ENCODE data around the gene SRGAP2B. TPM values are rescaled to one million over a fixed set of nuclear protein-coding genes. Genes with fewer than 3 reads are reported as not detected.
A peak's percentile ranks its signal among the peaks of the same experiment; 100 is the strongest.
"Not testable (repeated sequence)": the region's sequence is repeated elsewhere in the genome, so short reads cannot be mapped to it uniquely, and the experiment has no call there.

Gene SRGAP2B
- total and polyA plus RNA-seq, 2 of the 4 experiments (the other 2 are of a cell fraction), result 15.9 to 50.7 TPM

DNA sequence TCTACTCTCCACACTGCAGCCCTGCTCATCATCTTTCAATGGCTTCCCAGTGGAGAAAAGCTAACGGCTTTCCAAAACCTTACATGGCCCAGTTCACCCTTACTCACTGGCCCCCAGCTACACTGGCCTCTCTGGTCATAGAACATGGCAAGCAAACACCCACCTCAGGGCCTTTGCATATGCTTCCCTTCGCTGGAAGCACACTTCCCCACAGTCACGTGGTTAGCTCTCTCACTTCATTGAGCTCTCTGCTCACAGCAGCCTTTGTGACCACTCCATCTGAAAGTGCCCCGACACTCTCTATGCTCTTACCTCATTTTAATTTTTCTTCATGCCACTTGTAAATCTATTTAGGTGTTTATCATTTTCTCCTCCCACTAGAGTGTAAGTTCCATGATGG is 83.3 kb downstream of the SRGAP2B start:
- WGBS, 2 experiments (ENCODE audit: extremely low coverage in 2 of 2, insufficient read length in 1 of 2), result no CpG with 5 or more reads among the region's 4 CpGs
- H2AK5ac ChIP-seq (ENCODE audit: low read depth, low read length); H3K9ac ChIP-seq (ENCODE audit: low read depth, low read length); H2AK9ac ChIP-seq (replicated peaks; ENCODE audit: low read depth, low read length, poor library complexity); H3K79me1 ChIP-seq (ENCODE audit: low read depth in 1 of 2, low read length in 2 of 2); H3K14ac ChIP-seq (replicated peaks; ENCODE audit: low read depth, low read length); DNase-seq; H3K4me3 ChIP-seq (ENCODE audit: insufficient read depth, low read depth, low read length); dilution Hi-C loops (cut with HindIII; ENCODE audit: low sequenced_read_pairs, unreplicated experiment); H3K56ac ChIP-seq (ENCODE audit: extremely low read depth, insufficient read depth, low read length); in situ Hi-C loops (cut with MboI; ENCODE audit: low sequenced_read_pairs); POLR2A ChIA-PET (ENCODE audit: unreplicated experiment); H2AFZ ChIP-seq (replicated peaks; ENCODE audit: low read length, poor library complexity); CTCF ChIA-PET; H3K36me3 ChIP-seq (ENCODE audit: control insufficient read depth, insufficient read depth, low read length); H3K9me1 ChIP-seq (ENCODE audit: insufficient read depth, low read length); H2BK120ac ChIP-seq (ENCODE audit: low read depth, low read length); BruUV-seq (replicated peaks); H3K9me3 ChIP-seq (ENCODE audit: control insufficient read depth, insufficient read depth, low read length); H3K4ac ChIP-seq (ENCODE audit: low read depth, low read length); H3K23ac ChIP-seq (ENCODE audit: low read depth, low read length); H4K20me1 ChIP-seq (ENCODE audit: insufficient read depth, low read length); H3K4me2 ChIP-seq (ENCODE audit: low read depth, low read length); H3K18ac ChIP-seq (ENCODE audit: low read depth, low read length); H3K27ac ChIP-seq (ENCODE audit: insufficient read depth, low read length); H4K8ac ChIP-seq (ENCODE audit: low read depth in 2 of 2, low read length in 2 of 2); H4K5ac ChIP-seq (ENCODE audit: low read depth, low read length); H2BK20ac ChIP-seq (ENCODE audit: low read depth, low read length); H2BK5ac ChIP-seq (ENCODE audit: low read depth, low read length, poor library complexity, severe bottlenecking); H2BK15ac ChIP-seq (ENCODE audit: low read depth, low read length); intact Hi-C loops (cut with micrococcal nuclease); H4K91ac ChIP-seq (ENCODE audit: insufficient read depth, low read depth, low read length); H3K4me1 ChIP-seq (ENCODE audit: control insufficient read depth, insufficient read depth, low read length); ATAC-seq (ENCODE audit: low read depth); H3K27me3 ChIP-seq (ENCODE audit: control insufficient read depth, insufficient read depth, low read length): not testable (repeated sequence)

DNA sequence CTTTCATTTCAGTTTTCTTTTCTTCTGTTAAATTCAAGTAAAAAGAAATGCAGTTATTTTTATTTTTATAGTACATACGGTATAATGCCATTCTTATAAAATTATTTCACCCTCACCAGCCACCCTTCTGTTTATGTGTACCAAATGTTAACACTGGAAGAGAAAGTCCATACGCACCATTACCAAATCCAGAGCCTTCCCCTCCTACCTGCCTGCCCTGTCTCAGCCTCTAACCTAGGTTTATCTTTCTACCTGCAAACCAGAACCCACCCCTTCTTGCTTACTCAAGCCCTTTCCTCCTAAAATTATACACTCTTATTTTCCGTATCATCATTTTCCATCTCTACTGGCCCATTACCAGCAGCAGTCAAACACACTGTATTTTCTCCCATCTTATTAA is 84.5 kb downstream of the SRGAP2B start:
- not testable (repeated sequence) for H2BK15ac ChIP-seq (ENCODE audit: low read depth, low read length)

More for the DNA sequence above, 84.5 kb downstream of the SRGAP2B start:
- CTCF ChIA-PET; H4K20me1 ChIP-seq (ENCODE audit: insufficient read depth, low read length); H2BK120ac ChIP-seq (ENCODE audit: low read depth, low read length); BruUV-seq (replicated peaks); POLR2A ChIA-PET (ENCODE audit: unreplicated experiment); intact Hi-C loops (cut with micrococcal nuclease); H3K56ac ChIP-seq (ENCODE audit: extremely low read depth, insufficient read depth, low read length); H2BK20ac ChIP-seq (ENCODE audit: low read depth, low read length); H4K5ac ChIP-seq (ENCODE audit: low read depth, low read length); H2AK5ac ChIP-seq (ENCODE audit: low read depth, low read length); H4K8ac ChIP-seq (ENCODE audit: low read depth in 2 of 2, low read length in 2 of 2); ATAC-seq (ENCODE audit: low read depth); H3K27me3 ChIP-seq (ENCODE audit: control insufficient read depth, insufficient read depth, low read length); H3K4me1 ChIP-seq (ENCODE audit: control insufficient read depth, insufficient read depth, low read length); DNase-seq; H3K9me1 ChIP-seq (ENCODE audit: insufficient read depth, low read length); dilution Hi-C loops (cut with HindIII; ENCODE audit: low sequenced_read_pairs, unreplicated experiment); H3K9ac ChIP-seq (ENCODE audit: low read depth, low read length); H2AFZ ChIP-seq (replicated peaks; ENCODE audit: low read length, poor library complexity); H3K4ac ChIP-seq (ENCODE audit: low read depth, low read length); in situ Hi-C loops (cut with MboI; ENCODE audit: low sequenced_read_pairs); H3K27ac ChIP-seq (ENCODE audit: insufficient read depth, low read length); H3K36me3 ChIP-seq (ENCODE audit: control insufficient read depth, insufficient read depth, low read length); H2BK5ac ChIP-seq (ENCODE audit: low read depth, low read length, poor library complexity, severe bottlenecking); H3K23ac ChIP-seq (ENCODE audit: low read depth, low read length); H3K4me3 ChIP-seq (ENCODE audit: insufficient read depth, low read depth, low read length); H4K91ac ChIP-seq (ENCODE audit: insufficient read depth, low read depth, low read length); H3K9me3 ChIP-seq (ENCODE audit: control insufficient read depth, insufficient read depth, low read length); H3K18ac ChIP-seq (ENCODE audit: low read depth, low read length); H2AK9ac ChIP-seq (replicated peaks; ENCODE audit: low read depth, low read length, poor library complexity); H3K14ac ChIP-seq (replicated peaks; ENCODE audit: low read depth, low read length); H3K79me1 ChIP-seq (ENCODE audit: low read depth in 1 of 2, low read length in 2 of 2): not testable (repeated sequence)
- no CpG with 5 or more reads among the region's 3 CpGs for WGBS, 2 experiments (ENCODE audit: extremely low coverage in 2 of 2, insufficient read length in 1 of 2)
- peak overlapping the region; percentile 58; the same call in 1 of the 2 replicates for H3K4me2 ChIP-seq (ENCODE audit: low read depth, low read length)
